GM21576 (cell line): ENCODE measurements around the gene NPY1R.

ENCODE experiments used
- ATAC-seq: cut with Tn5 transposase; IDR thresholded peaks from one replicate; pipeline ENCODE4 v1.9.1; 2021; ENCODE audit warnings: mild to moderate bottlenecking, moderate library complexity; ENCODE audit not compliant: unreplicated experiment

Gene NPY1R

GRCh38 chr4:163280703-163281519 lies 51.5 kb downstream of the NPY1R start:
- ATAC-seq = no peak

GRCh38 chr4:163279713-163280112 lies 52.7 kb downstream of the NPY1R start:
- no peak for ATAC-seq

- no peak for ATAC-seq
These were observed 57.5 kb downstream of the NPY1R start for GRCh38 chr4:163274861-163275260.
